A673 (cell line): Measurements from ENCODE around the gene ETF1. TPM values are rescaled to one million over a fixed set of nuclear protein-coding genes. Genes with fewer than 3 reads are reported as not detected.

Experiments
- Bru-seq: library from RNA; stranded (reverse); fragments of 400-500 nt; gene quantifications from one replicate; lab custom pipeline; 2021; lab: Mats Ljungman, UMichigan
- BruChase-seq, 2 experiments: library from RNA; stranded (reverse); fragments of 400-500 nt; gene quantifications; one replicate each; lab custom pipeline; 2021; lab: Mats Ljungman, UMichigan
- BruUV-seq: library from RNA; stranded (reverse); fragments of 400-500 nt; replicated peaks from 2 replicates; lab custom pipeline; 2021; lab: Mats Ljungman, UMichigan
- CTCF ChIA-PET: fragments of 300-600 bp; sonication (Branson Sonifier 250); formaldehyde crosslinking; loops from one replicate; lab custom pipeline; 2022; ENCODE audit warnings: antibody characterized with exemption; lab: Charles Lee
- POLR2A ChIA-PET: fragments of 300-600 bp; sonication (Branson Sonifier 250); formaldehyde crosslinking; loops from one replicate; lab custom pipeline; 2022; ENCODE audit warnings: antibody characterized with exemption; ENCODE audit not compliant: low non-redundant PET; lab: Charles Lee
- DNase-seq: peaks from one replicate; pipeline ENCODE4 v3.0.0-alpha.2; 2015; ENCODE audit warnings: low spot score
- H3K27ac ChIP-seq: fragments of 200-600 bp; sonication (generic); 2 replicates; pipeline ENCODE4 v1.5.1; 2016; ENCODE audit warnings: mixed run types, low read depth, mild to moderate bottlenecking, mixed read lengths, antibody characterized with exemption, low read length; ENCODE audit not compliant: poor library complexity, severe bottlenecking
- H3K27me3 ChIP-seq: fragments of 200-600 bp; sonication (generic); replicated peaks from 2 replicates; pipeline ENCODE4 v1.6.1; 2017; ENCODE audit warnings: mixed run types, low read depth, mild to moderate bottlenecking, mixed read lengths, antibody characterized with exemption, low read length; ENCODE audit not compliant: insufficient read depth, poor library complexity
- H3K36me3 ChIP-seq: fragments of 200-600 bp; sonication (generic); 2 replicates; pipeline ENCODE4 v1.6.1; 2016; ENCODE audit warnings: mixed run types, mild to moderate bottlenecking, mixed read lengths, antibody characterized with exemption, low read length; ENCODE audit not compliant: insufficient read depth, poor library complexity, severe bottlenecking
- H3K4me1 ChIP-seq: fragments of 200-600 bp; sonication (generic); 2 replicates; pipeline ENCODE4 v1.6.1; 2017; ENCODE audit warnings: mixed run types, mild to moderate bottlenecking, mixed read lengths, antibody characterized with exemption, low read length; ENCODE audit not compliant: insufficient read depth, poor library complexity, severe bottlenecking
- H3K4me3 ChIP-seq: fragments of 200-600 bp; sonication (generic); 2 replicates; pipeline ENCODE4 v1.5.1; 2016; ENCODE audit warnings: low read depth, mixed run types, mild to moderate bottlenecking, mixed read lengths, low read length; ENCODE audit not compliant: poor library complexity, severe bottlenecking
- H3K9me3 ChIP-seq: fragments of 200-600 bp; sonication (generic); 2 replicates; pipeline ENCODE4 v1.6.1; 2016; ENCODE audit warnings: mixed run types, low read depth, mild to moderate bottlenecking, mixed read lengths, antibody characterized with exemption, low read length; ENCODE audit not compliant: poor library complexity, severe bottlenecking
- EZH2 ChIP-seq: fragments of 200-600 bp; sonication (generic); IDR thresholded peaks from 2 replicates; pipeline ENCODE4 v1.6.1; 2017; ENCODE audit warnings: borderline replicate concordance, low read depth, mild to moderate bottlenecking, mixed read lengths, antibody characterized with exemption, low read length; ENCODE audit not compliant: poor library complexity, severe bottlenecking
- intact Hi-C: fragments of 100-400 bp; cut with micrococcal nuclease; formaldehyde crosslinking; loops from one replicate; pipeline ENCODE4 v1.10.0; 2022; ENCODE audit not compliant: unreplicated experiment
- long read RNA-seq: library from polyadenylated mRNA; stranded (forward); transcript quantifications from one replicate; pipeline ENCODE4 v2.0.0, GENCODE V29; 2022
- total RNA-seq: library from RNA; stranded (reverse); gene quantifications from 2 replicates; pipeline ENCODE4 v1.2.3, GENCODE V29; 2021
- TF ChIP-seq, protein P1 (sequence below): fragments of 300-800, 200-600 bp; sonication (generic); conservative IDR thresholded peaks from 2 replicates; pipeline ENCODE4 v1.5.1; 2017; ENCODE audit warnings: low read depth, mild to moderate bottlenecking, antibody characterized with exemption, low read length, moderate library complexity, mixed read lengths

ETF1 gene
- 172 and 191 TPM in 2 replicates for total RNA-seq
- percentile 96 among the genes with signal in this experiment for Bru-seq, nascent RNA
- percentile 96 among the genes with signal in this experiment for BruChase-seq, experiment 1, labeled RNA remaining after a 2-hour chase
- BruChase-seq, experiment 2, labeled RNA remaining after a 6-hour chase = percentile 98 among the genes with signal in this experiment
- long read RNA-seq, transcript ETF1-201 (11 exons, 3,742 nt) = major isoform, 137 of 225 reads
- long read RNA-seq, partial matches to known transcripts = 51 of 225 reads
- long read RNA-seq, other reads (novel, unspliced or antisense) = 33 of 225 reads

DNA sequence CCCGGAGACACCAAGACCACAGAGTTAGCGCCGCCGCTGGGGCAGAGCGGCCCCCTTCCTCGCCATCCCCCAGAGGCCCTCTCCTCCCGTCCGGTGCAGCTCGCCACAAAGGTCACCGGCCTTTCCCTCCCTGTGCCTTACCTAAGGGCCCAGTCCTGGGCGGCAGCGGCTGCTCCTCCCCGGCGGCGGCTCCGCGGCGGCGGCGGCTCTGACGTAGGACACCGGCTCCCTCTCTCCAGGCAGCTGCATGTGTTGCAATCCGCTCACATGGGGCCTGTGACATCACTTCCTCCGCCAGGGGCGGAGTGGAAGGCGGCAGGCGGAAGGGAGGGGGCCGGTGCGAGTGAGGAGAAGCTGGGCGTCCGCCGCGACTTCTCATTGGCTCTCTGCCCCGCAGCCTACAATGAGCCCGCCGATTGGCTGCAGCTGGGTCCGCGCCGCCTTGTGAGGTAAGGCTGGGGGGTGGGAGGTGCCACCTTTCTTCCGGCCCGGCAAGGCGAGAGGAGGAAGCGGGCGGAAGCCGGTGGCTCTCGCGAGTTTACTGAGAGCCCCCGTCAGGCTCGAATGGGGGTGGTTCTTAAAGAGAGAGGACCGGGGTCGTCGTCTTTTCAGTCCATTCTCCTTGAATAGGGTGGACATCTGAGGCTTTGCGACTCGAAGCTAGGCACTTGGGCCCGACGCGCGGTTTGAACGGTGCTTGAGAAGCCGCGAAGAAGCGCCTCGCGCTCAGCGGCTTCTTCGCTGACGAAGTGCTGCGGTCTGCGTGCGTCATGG lies at the start of gene ETF1:
ETF1 (minus strand) TSS at position 281 of the 774 bp plus-strand sequence. CDS start 318 bp downstream, outside the sequence.
- no TSS peak for BruUV-seq
- H3K9me3 ChIP-seq = no peaks in the 10 kb centered on the region
- no peaks in the 10 kb centered on the region for H3K27me3 ChIP-seq
- peaks cover 28% of the 10 kb centered on the region for H3K4me1 ChIP-seq
- intact Hi-C loops = loop anchor here (2.0 kb wide), 2 partner anchors 32 to 78 kb away; partner anchors contain the start of genes EGR1 and HSPA9
- H3K4me3 ChIP-seq = peak within 1 kb of the TSS; percentile 87
- no peak for TF ChIP-seq EZH2
- peaks cover 33% of the 10 kb centered on the region for H3K36me3 ChIP-seq
- ChIA-PET CTCF (no interaction called here), POLR2A (interaction anchor here (0.5 to 0.9 kb wide), 2 partner anchors 25 to 356 kb away, joined by 3 read pairs; no protein-coding TSS in a partner anchor)
- peak within 1 kb of the TSS; percentile 99 for H3K27ac ChIP-seq
- DNase-seq = peak; percentile 100

GRCh38 chr5:138588013-138588788 lies 45.2 kb upstream of the ETF1 start:
- ChIA-PET POLR2A (no interaction called here), CTCF (no interaction called here)
- no TSS peak for BruUV-seq
- Histone ChIP-seq H3K4me1 (no peaks in the 10 kb centered on the region), H3K4me3 (no peak overlapping the region), H3K27ac (no peak overlapping the region), H3K27me3 (no peaks in the 10 kb centered on the region), H3K9me3 (no peaks in the 10 kb centered on the region), H3K36me3 (no peaks in the 10 kb centered on the region)
- intact Hi-C loops = no loop called here
- TF ChIP-seq EZH2 = no peak
- TF ChIP-seq, protein P1, sequence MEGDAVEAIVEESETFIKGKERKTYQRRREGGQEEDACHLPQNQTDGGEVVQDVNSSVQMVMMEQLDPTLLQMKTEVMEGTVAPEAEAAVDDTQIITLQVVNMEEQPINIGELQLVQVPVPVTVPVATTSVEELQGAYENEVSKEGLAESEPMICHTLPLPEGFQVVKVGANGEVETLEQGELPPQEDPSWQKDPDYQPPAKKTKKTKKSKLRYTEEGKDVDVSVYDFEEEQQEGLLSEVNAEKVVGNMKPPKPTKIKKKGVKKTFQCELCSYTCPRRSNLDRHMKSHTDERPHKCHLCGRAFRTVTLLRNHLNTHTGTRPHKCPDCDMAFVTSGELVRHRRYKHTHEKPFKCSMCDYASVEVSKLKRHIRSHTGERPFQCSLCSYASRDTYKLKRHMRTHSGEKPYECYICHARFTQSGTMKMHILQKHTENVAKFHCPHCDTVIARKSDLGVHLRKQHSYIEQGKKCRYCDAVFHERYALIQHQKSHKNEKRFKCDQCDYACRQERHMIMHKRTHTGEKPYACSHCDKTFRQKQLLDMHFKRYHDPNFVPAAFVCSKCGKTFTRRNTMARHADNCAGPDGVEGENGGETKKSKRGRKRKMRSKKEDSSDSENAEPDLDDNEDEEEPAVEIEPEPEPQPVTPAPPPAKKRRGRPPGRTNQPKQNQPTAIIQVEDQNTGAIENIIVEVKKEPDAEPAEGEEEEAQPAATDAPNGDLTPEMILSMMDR = no peak
- no peak for DNase-seq

GRCh38 chr5:138585157-138585556 lies 42.1 kb upstream of the ETF1 start:
- H3K4me1 ChIP-seq = no peaks in the 10 kb centered on the region
- BruUV-seq = no TSS peak
- H3K27me3 ChIP-seq = no peaks in the 10 kb centered on the region
- no peaks in the 10 kb centered on the region for H3K36me3 ChIP-seq
- intact Hi-C loops = no loop called here
- no peak overlapping the region for H3K4me3 ChIP-seq
- POLR2A ChIA-PET = no interaction called here
- CTCF ChIA-PET = no interaction called here
- H3K9me3 ChIP-seq = no peaks in the 10 kb centered on the region
- no peak for TF ChIP-seq EZH2
- TF ChIP-seq, protein P1 = no peak
- no peak for DNase-seq
- no peak overlapping the region for H3K27ac ChIP-seq
